Caco-2 (cell line): Measurements from ENCODE around the gene KISS1. TPM values are rescaled to one million over a fixed set of nuclear protein-coding genes. Genes with fewer than 3 reads are reported as not detected.

Experiments
- BruUV-seq: library from RNA; stranded (reverse); fragments of 400-500 nt; replicated peaks from 2 replicates; lab custom pipeline; 2021; lab: Mats Ljungman, UMichigan
- CTCF ChIA-PET: fragments of 300-600 bp; sonication (Branson Sonifier 250); formaldehyde crosslinking; loops from one replicate; lab custom pipeline; 2022; ENCODE audit warnings: antibody characterized with exemption; lab: Charles Lee
- POLR2A ChIA-PET: fragments of 300-600 bp; sonication (Branson Sonifier 250); formaldehyde crosslinking; loops from one replicate; lab custom pipeline; 2022; ENCODE audit warnings: antibody characterized with exemption; lab: Charles Lee
- DNase-seq, 2 experiments: peaks; one replicate each; pipeline versions ENCODE4 v3.0.0 to v3.0.0-alpha.2; 2020 to 2022
- H3K27me3 ChIP-seq: replicated peaks from 2 replicates; pipeline ENCODE4 v1.6.0; 2011; ENCODE audit warnings: low read length; ENCODE audit not compliant: control insufficient read depth, insufficient read depth
- H3K36me3 ChIP-seq: 2 replicates; pipeline ENCODE4 v1.5.1; 2011; ENCODE audit warnings: low read length; ENCODE audit not compliant: control insufficient read depth, insufficient read depth
- H3K4me1 ChIP-seq: fragments of 250-450 bp; sonication (Bioruptor Pico); 2 replicates; pipeline ENCODE4 v1.5.1; 2020; ENCODE audit warnings: mild to moderate bottlenecking
- H3K4me3 ChIP-seq: 2 replicates; pipeline ENCODE4 v1.5.1; 2011; ENCODE audit warnings: low read depth, mild to moderate bottlenecking, control low read depth, low read length
- H3K9me3 ChIP-seq: fragments of 250-450 bp; sonication (Bioruptor Pico); 2 replicates; pipeline ENCODE4 v1.5.1; 2020; ENCODE audit warnings: mild to moderate bottlenecking, moderate library complexity
- H3K27ac Mint-ChIP-seq: one replicate; pipeline ENCODE4 v1.8.0; 2022; ENCODE audit warnings: mixed read lengths; ENCODE audit not compliant: unreplicated experiment
- H3K27me3 Mint-ChIP-seq: one replicate; pipeline ENCODE4 v1.8.0; 2022; ENCODE audit warnings: mixed read lengths; ENCODE audit not compliant: insufficient read depth, unreplicated experiment
- H3K36me3 Mint-ChIP-seq: one replicate; pipeline ENCODE4 v1.8.0; 2022; ENCODE audit warnings: mild to moderate bottlenecking, mixed read lengths; ENCODE audit not compliant: insufficient read depth, unreplicated experiment
- H3K4me1 Mint-ChIP-seq: one replicate; pipeline ENCODE4 v1.8.0; 2022; ENCODE audit warnings: low read depth, mixed read lengths; ENCODE audit not compliant: unreplicated experiment
- H3K4me3 Mint-ChIP-seq: one replicate; pipeline ENCODE4 v1.8.0; 2022; ENCODE audit warnings: mild to moderate bottlenecking, moderate library complexity, mixed read lengths; ENCODE audit not compliant: unreplicated experiment
- H3K9me3 Mint-ChIP-seq: one replicate; pipeline ENCODE4 v1.8.0; 2022; ENCODE audit warnings: mixed read lengths; ENCODE audit not compliant: unreplicated experiment
- CTCF ChIP-seq, 2 experiments: fragments of 200-600 bp in 1 of 2; IDR thresholded peaks; 1 replicate in 1 of 2; 2 replicates in 1 of 2; pipeline versions ENCODE4 v1.5.1 to v1.8.0; 2011 to 2022; ENCODE audit warnings: antibody characterized with exemption in 1 of 2, control low read depth in 1 of 2, inconsistent platforms in 1 of 2, low read depth in 1 of 2, low read length in 1 of 2, mild to moderate bottlenecking in 1 of 2, moderate library complexity in 1 of 2; ENCODE audit not compliant: insufficient read depth in 1 of 2, severe bottlenecking in 1 of 2, unreplicated experiment in 1 of 2
- intact Hi-C: fragments of 100-400 bp; cut with micrococcal nuclease; formaldehyde crosslinking; loops from one replicate; pipeline ENCODE4 v1.10.0; 2022; ENCODE audit not compliant: unreplicated experiment
- total RNA-seq: library from RNA; stranded (reverse); gene quantifications from 2 replicates; pipeline ENCODE4 v1.2.3, GENCODE V29; 2022

Gene KISS1
- total RNA-seq, 1 experiment from 2014 or later = 3.3 TPM

- no peak for DNase-seq
- Mint-ChIP-seq H3K4me3 (no peak overlapping the region), H3K4me1 (no peaks in the 10 kb centered on the region), H3K27ac (no peak overlapping the region), H3K9me3 (no peaks in the 10 kb centered on the region), H3K27me3 (no peaks in the 10 kb centered on the region), H3K36me3 (no peaks in the 10 kb centered on the region)
- Histone ChIP-seq H3K27me3 (no peaks in the 10 kb centered on the region; the same call in 1 of the 2 replicates), H3K36me3 (no peaks in the 10 kb centered on the region), H3K4me1 (no peaks in the 10 kb centered on the region), H3K9me3 (no peaks in the 10 kb centered on the region; the same call in 1 of the 2 replicates), H3K4me3 (no peak overlapping the region)
- intact Hi-C loops = no loop called here
- no peak for TF ChIP-seq CTCF (IDR thresholded peaks at IDR 0.05; ENCODE audit: insufficient read depth in 1 of 2, low read depth in 1 of 2, low read length in 1 of 2, severe bottlenecking in 1 of 2, unreplicated experiment in 1 of 2)
- CTCF ChIA-PET = no interaction called here
- POLR2A ChIA-PET = no interaction called here
- BruUV-seq = no TSS peak
Observed at GRCh38 chr1:204178487-204179281, 17.6 kb downstream of the KISS1 start.

DNA sequence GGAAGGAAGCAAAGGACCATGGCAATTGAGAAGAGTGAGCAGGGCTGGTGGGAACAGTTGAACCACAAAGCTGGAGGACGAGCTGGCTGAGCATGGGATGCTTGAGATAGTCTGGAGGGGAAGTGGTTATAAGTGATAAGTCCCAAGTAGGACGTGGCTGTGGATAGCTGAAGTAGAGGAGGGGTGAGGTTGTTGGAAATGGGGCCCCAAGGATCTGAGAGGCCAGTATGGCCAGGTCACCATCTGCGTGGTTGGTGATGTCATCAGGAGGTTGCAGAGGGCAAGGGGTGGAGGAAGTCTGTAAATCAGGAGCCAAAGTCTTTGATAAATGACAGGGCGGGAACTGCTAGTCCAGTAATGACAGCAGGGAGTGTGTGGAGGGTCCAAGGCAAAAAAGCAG lies 19.2 kb downstream of the KISS1 start:
- CTCF ChIA-PET = no interaction called here
- no TSS peak for BruUV-seq
- no peak for DNase-seq

GRCh38 chr1:204176049-204176448 lies 20.2 kb downstream of the KISS1 start:
- DNase-seq = no peak
- Histone ChIP-seq H3K4me1 (peaks cover 11% of the 10 kb centered on the region), H3K9me3 (no peaks in the 10 kb centered on the region; the same call in 1 of the 2 replicates), H3K27me3 (no peaks in the 10 kb centered on the region; the same call in 1 of the 2 replicates), H3K36me3 (no peaks in the 10 kb centered on the region), H3K4me3 (no peak overlapping the region)
- intact Hi-C loops = no loop called here
- CTCF ChIA-PET = no interaction called here
- H3K36me3 Mint-ChIP-seq = no peaks in the 10 kb centered on the region
- peaks cover 12% of the 10 kb centered on the region for H3K9me3 Mint-ChIP-seq
- BruUV-seq = no TSS peak
- POLR2A ChIA-PET = interaction anchor here (0.6 kb wide), 1 partner anchor 38 kb away, joined by 4 read pairs; the partner anchor contains the start of gene GOLT1A
- no peak overlapping the region for H3K27ac Mint-ChIP-seq
- H3K27me3 Mint-ChIP-seq = no peaks in the 10 kb centered on the region
- no peak for TF ChIP-seq CTCF (IDR thresholded peaks at IDR 0.05; ENCODE audit: insufficient read depth in 1 of 2, low read depth in 1 of 2, low read length in 1 of 2, severe bottlenecking in 1 of 2, unreplicated experiment in 1 of 2)
- H3K4me1 Mint-ChIP-seq = peaks cover 9% of the 10 kb centered on the region
- no peak overlapping the region for H3K4me3 Mint-ChIP-seq

More for the DNA sequence above, 19.2 kb downstream of the KISS1 start:
- peaks cover 6% of the 10 kb centered on the region for H3K9me3 Mint-ChIP-seq
- peaks cover 4% of the 10 kb centered on the region for H3K4me1 Mint-ChIP-seq
- no peaks in the 10 kb centered on the region; the same call in 1 of the 2 replicates for H3K27me3 ChIP-seq
- no peak overlapping the region for H3K4me3 ChIP-seq
- TF ChIP-seq CTCF (IDR thresholded peaks at IDR 0.05; ENCODE audit: insufficient read depth in 1 of 2, low read depth in 1 of 2, low read length in 1 of 2, severe bottlenecking in 1 of 2, unreplicated experiment in 1 of 2) = no peak
- H3K36me3 ChIP-seq = no peaks in the 10 kb centered on the region
- no peak overlapping the region for H3K27ac Mint-ChIP-seq
- no peaks in the 10 kb centered on the region; the same call in 1 of the 2 replicates for H3K9me3 ChIP-seq
- H3K4me1 ChIP-seq = peaks cover 5% of the 10 kb centered on the region
- intact Hi-C loops = no loop called here
- POLR2A ChIA-PET = no interaction called here
- no peaks in the 10 kb centered on the region for H3K36me3 Mint-ChIP-seq
- H3K27me3 Mint-ChIP-seq = no peaks in the 10 kb centered on the region
- H3K4me3 Mint-ChIP-seq = no peak overlapping the region
